ENCODE data around the gene ADAMTS16. TPM values are rescaled to one million over a fixed set of nuclear protein-coding genes. Genes with fewer than 3 reads are reported as not detected.

Gene ADAMTS16, protein sequence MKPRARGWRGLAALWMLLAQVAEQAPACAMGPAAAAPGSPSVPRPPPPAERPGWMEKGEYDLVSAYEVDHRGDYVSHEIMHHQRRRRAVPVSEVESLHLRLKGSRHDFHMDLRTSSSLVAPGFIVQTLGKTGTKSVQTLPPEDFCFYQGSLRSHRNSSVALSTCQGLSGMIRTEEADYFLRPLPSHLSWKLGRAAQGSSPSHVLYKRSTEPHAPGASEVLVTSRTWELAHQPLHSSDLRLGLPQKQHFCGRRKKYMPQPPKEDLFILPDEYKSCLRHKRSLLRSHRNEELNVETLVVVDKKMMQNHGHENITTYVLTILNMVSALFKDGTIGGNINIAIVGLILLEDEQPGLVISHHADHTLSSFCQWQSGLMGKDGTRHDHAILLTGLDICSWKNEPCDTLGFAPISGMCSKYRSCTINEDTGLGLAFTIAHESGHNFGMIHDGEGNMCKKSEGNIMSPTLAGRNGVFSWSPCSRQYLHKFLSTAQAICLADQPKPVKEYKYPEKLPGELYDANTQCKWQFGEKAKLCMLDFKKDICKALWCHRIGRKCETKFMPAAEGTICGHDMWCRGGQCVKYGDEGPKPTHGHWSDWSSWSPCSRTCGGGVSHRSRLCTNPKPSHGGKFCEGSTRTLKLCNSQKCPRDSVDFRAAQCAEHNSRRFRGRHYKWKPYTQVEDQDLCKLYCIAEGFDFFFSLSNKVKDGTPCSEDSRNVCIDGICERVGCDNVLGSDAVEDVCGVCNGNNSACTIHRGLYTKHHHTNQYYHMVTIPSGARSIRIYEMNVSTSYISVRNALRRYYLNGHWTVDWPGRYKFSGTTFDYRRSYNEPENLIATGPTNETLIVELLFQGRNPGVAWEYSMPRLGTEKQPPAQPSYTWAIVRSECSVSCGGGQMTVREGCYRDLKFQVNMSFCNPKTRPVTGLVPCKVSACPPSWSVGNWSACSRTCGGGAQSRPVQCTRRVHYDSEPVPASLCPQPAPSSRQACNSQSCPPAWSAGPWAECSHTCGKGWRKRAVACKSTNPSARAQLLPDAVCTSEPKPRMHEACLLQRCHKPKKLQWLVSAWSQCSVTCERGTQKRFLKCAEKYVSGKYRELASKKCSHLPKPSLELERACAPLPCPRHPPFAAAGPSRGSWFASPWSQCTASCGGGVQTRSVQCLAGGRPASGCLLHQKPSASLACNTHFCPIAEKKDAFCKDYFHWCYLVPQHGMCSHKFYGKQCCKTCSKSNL
- total RNA-seq, result under 1 TPM in 1 of 4 donors, not detected in 3; 0.19 TPM

DNA sequence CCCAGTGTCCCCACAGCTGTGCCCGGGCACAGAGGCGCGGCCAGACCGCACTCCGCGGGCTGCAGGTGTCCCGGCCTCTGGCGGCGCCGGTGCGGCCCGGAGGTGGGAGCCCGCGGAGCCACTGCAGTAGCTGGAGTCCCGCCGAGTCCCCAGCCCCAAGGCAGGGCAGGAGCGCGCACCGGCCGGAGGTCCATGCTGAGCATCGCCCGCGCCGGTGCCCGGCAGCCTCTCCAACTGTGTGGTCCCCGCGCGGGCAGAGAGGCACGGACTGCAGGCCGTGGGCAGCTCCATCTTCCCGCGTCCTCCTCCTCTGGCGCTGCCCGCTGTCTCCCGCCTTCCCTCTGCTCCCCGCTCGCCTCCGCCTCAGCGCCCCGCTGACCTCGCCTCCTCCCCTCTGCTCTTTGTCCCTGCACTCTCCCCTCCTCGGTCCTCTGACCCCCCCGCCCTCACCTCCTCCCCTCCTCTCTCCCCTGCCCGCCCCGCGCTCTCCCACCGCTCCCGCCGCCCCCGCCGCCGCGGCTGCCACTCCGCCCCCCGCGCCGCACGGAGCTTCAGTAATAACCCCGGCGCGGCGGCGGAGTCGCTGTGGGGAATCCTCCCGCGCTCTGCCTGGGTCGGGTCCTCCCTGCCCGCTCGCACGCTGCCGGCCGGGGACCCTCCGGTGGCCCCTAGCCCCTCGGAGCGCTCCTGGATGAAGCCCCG is at the start of gene ADAMTS16:
Gene ADAMTS16 (plus strand): TSS at position 554 of the 702 bp plus-strand sequence. CDS start 138 bp downstream, at position 692.
- peak within 1 kb of the TSS in 3 of 4 donors; percentile 14 to 51 (median 36) for H3K4me3 ChIP-seq
- no peaks in the 10 kb centered on the region for H3K36me3 ChIP-seq
- no peak for DNase-seq
- intact Hi-C loops (cut with DNase I), result loop anchor here (5.0 kb wide), 2 partner anchors 257 to 277 kb away; no protein-coding TSS in a partner anchor
- peaks cover 0 to 49% (median 10%) of the 10 kb centered on the region in 4 donors for H3K27me3 ChIP-seq
- WGBS, 2 donors, result 2% methylated on average over 11 of the region's 76 CpGs; no CpG with 5 or more reads in 1 of the 2 donors
- TF ChIP-seq, protein P1, sequence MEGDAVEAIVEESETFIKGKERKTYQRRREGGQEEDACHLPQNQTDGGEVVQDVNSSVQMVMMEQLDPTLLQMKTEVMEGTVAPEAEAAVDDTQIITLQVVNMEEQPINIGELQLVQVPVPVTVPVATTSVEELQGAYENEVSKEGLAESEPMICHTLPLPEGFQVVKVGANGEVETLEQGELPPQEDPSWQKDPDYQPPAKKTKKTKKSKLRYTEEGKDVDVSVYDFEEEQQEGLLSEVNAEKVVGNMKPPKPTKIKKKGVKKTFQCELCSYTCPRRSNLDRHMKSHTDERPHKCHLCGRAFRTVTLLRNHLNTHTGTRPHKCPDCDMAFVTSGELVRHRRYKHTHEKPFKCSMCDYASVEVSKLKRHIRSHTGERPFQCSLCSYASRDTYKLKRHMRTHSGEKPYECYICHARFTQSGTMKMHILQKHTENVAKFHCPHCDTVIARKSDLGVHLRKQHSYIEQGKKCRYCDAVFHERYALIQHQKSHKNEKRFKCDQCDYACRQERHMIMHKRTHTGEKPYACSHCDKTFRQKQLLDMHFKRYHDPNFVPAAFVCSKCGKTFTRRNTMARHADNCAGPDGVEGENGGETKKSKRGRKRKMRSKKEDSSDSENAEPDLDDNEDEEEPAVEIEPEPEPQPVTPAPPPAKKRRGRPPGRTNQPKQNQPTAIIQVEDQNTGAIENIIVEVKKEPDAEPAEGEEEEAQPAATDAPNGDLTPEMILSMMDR (IDR thresholded peaks at IDR 0.05), result no peak
- TF ChIP-seq POLR2A (IDR thresholded peaks at IDR 0.05), result no peak
- H3K9me3 ChIP-seq, result no peaks in the 10 kb centered on the region
- H3K27ac ChIP-seq, result no peak within 1 kb of the TSS
- H3K4me1 ChIP-seq, result peaks cover 9 to 22% (median 10%) of the 10 kb centered on the region in 3 donors

DNA sequence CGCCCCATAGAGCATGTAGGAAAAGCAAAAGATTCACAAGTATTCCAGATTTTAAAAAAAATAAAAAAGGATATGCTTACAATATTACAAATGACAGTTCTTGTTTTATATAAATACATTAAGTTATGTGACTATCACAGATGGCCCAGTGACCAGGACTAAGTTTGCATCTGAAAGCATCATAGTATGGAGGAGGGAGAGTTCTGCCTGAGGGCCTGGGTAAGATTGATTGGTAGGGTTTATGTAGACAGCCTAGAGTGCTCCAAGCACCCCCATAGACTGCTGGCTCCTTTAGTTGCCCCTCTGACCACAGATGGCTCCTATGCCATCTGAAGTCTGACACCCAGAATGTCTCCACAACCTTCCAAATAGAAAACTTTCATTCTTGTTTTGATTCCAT is 48.0 kb upstream of the ADAMTS16 start:
- TF ChIP-seq POLR2A (IDR thresholded peaks at IDR 0.05), result no peak
- TF ChIP-seq, protein P1 (IDR thresholded peaks at IDR 0.05), result no peak
- intact Hi-C loops (cut with DNase I), result no loop called here
- Histone ChIP-seq H3K36me3 (no peaks in the 10 kb centered on the region), H3K4me3 (no peak overlapping the region), H3K9me3 (no peaks in the 10 kb centered on the region), H3K4me1 (no peaks in the 10 kb centered on the region), H3K27ac (no peak overlapping the region), H3K27me3 (no peaks in the 10 kb centered on the region)
- WGBS, 2 donors, result 17 to 29% methylated on average over 1 of the region's 1 CpG
- DNase-seq, result no peak

DNA sequence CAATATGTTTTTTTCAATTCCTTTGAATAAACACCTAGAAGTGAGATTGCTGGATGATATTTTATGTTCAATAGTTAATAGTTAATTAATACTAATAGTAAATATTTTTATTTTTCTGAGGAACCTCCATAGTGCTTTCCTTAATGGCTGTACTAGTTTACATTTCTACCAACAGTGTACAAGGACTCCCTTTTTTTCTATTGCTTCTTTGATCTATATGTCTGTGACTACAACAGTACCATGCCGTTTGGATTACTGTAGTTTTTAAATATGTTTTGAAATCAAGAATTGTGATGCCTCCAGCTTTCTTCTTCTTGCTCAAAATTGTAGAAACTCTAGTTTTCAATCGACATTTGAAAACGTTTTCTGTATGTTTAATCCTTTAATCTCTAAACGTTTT is 39.5 kb upstream of the ADAMTS16 start:
- H3K27ac ChIP-seq, result no peak overlapping the region
- DNase-seq, result no peak
- no peak overlapping the region for H3K4me3 ChIP-seq
- H3K9me3 ChIP-seq, result no peaks in the 10 kb centered on the region
- TF ChIP-seq, protein P1 (IDR thresholded peaks at IDR 0.05), result no peak
- no peak for TF ChIP-seq POLR2A (IDR thresholded peaks at IDR 0.05)
- no peaks in the 10 kb centered on the region for H3K36me3 ChIP-seq
- no peaks in the 10 kb centered on the region for H3K4me1 ChIP-seq
- 64 to 72% methylated on average over 4 of the region's 4 CpGs for WGBS, 2 donors
- H3K27me3 ChIP-seq, result no peaks in the 10 kb centered on the region
- intact Hi-C loops (cut with DNase I), result no loop called here

DNA sequence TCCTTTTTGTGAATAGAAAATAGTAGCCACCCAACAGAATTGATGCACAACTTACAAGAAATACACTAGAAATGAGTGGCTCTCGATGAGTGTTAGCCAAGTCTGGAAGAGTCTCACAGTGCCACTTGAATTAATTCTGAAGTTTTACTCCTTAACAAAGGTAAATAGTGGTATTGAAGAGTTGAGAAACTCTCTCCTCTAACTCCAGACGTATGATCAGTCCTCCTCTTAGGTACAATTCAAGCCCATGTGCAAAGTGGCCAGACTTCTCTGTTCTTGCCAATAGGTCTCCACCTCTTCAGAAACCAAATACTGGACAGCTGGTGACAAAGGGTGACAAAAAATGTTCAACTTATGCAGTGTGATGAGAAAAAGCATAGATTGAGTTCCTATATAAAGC is 38.5 kb upstream of the ADAMTS16 start:
- TF ChIP-seq, protein P1 (IDR thresholded peaks at IDR 0.05), result no peak
- no peak for TF ChIP-seq POLR2A (IDR thresholded peaks at IDR 0.05)
- Histone ChIP-seq H3K27ac (no peak overlapping the region), H3K9me3 (no peaks in the 10 kb centered on the region), H3K27me3 (no peaks in the 10 kb centered on the region), H3K36me3 (no peaks in the 10 kb centered on the region), H3K4me1 (no peaks in the 10 kb centered on the region), H3K4me3 (no peak overlapping the region)
- no peak for DNase-seq
- intact Hi-C loops (cut with DNase I), result no loop called here
- 47 to 64% methylated on average over 2 of the region's 2 CpGs for WGBS, 2 donors

All from esophagus squamous epithelium (tissue), 5 donors.